ENCODE measurements around the gene OXCT1. TPM values are rescaled to one million over a fixed set of nuclear protein-coding genes. Genes with fewer than 3 reads are reported as not detected.

Gene OXCT1
- total RNA-seq, 1 donor from 2014 or later = 39.9 TPM

- H2AFZ ChIP-seq (replicated peaks) = no peak overlapping the region
- no peaks in the 10 kb centered on the region for H3K4me1 ChIP-seq
- no peak overlapping the region for H3K4me2 ChIP-seq
- H3K4me3 ChIP-seq = no peak overlapping the region
- no peaks in the 10 kb centered on the region for H3F3A ChIP-seq (ENCODE audit: low read depth)
- no peaks in the 10 kb centered on the region for H3K36me3 ChIP-seq
- no peak overlapping the region for H3K9ac ChIP-seq
- Mint-ChIP-seq H3K4me3 (no peak overlapping the region), H3K36me3 (no peaks in the 10 kb centered on the region), H3K27me3 (ENCODE audit: insufficient read depth, low read depth) (peaks cover 2% of the 10 kb centered on the region), H3K9me3 (no peaks in the 10 kb centered on the region), H3K27ac (no peak overlapping the region), H3K4me1 (no peaks in the 10 kb centered on the region)
- no peak for TF ChIP-seq CTCF (IDR thresholded peaks at IDR 0.05)
- TF ChIP-seq EZH2 (IDR thresholded peaks at IDR 0.05) = no peak
- H4K20me1 ChIP-seq (ENCODE audit: low read depth) = no peaks in the 10 kb centered on the region
- H3K79me2 ChIP-seq (ENCODE audit: low read depth) = no peaks in the 10 kb centered on the region
- DNase-seq (ENCODE audit: low spot score) = no peak
- H3K27me3 ChIP-seq = no peaks in the 10 kb centered on the region
- H3K9me3 ChIP-seq (ENCODE audit: low read depth) = peaks cover 10% of the 10 kb centered on the region
- no peak overlapping the region for H3K27ac ChIP-seq
Measured at GRCh38 chr5:41883243-41883642, 13.0 kb upstream of the OXCT1 start.

GRCh38 chr5:41882765-41883164 is 12.5 kb upstream of the OXCT1 start:
- no peak overlapping the region for H2AFZ ChIP-seq (replicated peaks)
- no peak overlapping the region for H3K4me3 ChIP-seq
- TF ChIP-seq EZH2phosphoT487 (IDR thresholded peaks at IDR 0.05) = no peak
- no peak for TF ChIP-seq EZH2 (IDR thresholded peaks at IDR 0.05)
- no peak for TF ChIP-seq CTCF (IDR thresholded peaks at IDR 0.05)
- no peak overlapping the region for H3K27ac Mint-ChIP-seq
- H3K9ac ChIP-seq = no peak overlapping the region
- H3K9me3 Mint-ChIP-seq = no peaks in the 10 kb centered on the region
- H3K4me2 ChIP-seq = no peak overlapping the region
- no peaks in the 10 kb centered on the region for H3K27me3 ChIP-seq
- no peak overlapping the region for H3K4me3 Mint-ChIP-seq
- H3K9me3 ChIP-seq (ENCODE audit: low read depth) = peaks cover 10% of the 10 kb centered on the region
- H3F3A ChIP-seq (ENCODE audit: low read depth) = no peaks in the 10 kb centered on the region
- no peaks in the 10 kb centered on the region for H3K4me1 Mint-ChIP-seq
- no peaks in the 10 kb centered on the region for H4K20me1 ChIP-seq (ENCODE audit: low read depth)
- H3K36me3 ChIP-seq = no peaks in the 10 kb centered on the region
- DNase-seq (ENCODE audit: low spot score) = no peak
- H3K79me2 ChIP-seq (ENCODE audit: low read depth) = no peaks in the 10 kb centered on the region
- H3K27me3 Mint-ChIP-seq (ENCODE audit: insufficient read depth, low read depth) = no peaks in the 10 kb centered on the region
- H3K4me1 ChIP-seq = no peaks in the 10 kb centered on the region
- H3K36me3 Mint-ChIP-seq = no peaks in the 10 kb centered on the region
- no peak overlapping the region for H3K27ac ChIP-seq

GRCh38 chr5:41878643-41879478 is 8.6 kb upstream of the OXCT1 start:
- no peak overlapping the region for H2AFZ ChIP-seq (replicated peaks)
- no peak for DNase-seq (ENCODE audit: low spot score)
- no peaks in the 10 kb centered on the region for H3K36me3 Mint-ChIP-seq
- no peak overlapping the region for H3K4me2 ChIP-seq
- no peaks in the 10 kb centered on the region for H3K4me1 ChIP-seq
- no peak overlapping the region for H3K4me3 Mint-ChIP-seq
- no peaks in the 10 kb centered on the region for H3K79me2 ChIP-seq (ENCODE audit: low read depth)
- TF ChIP-seq EZH2phosphoT487 (IDR thresholded peaks at IDR 0.05) = no peak
- no peak for TF ChIP-seq CTCF (IDR thresholded peaks at IDR 0.05)
- TF ChIP-seq EZH2 (IDR thresholded peaks at IDR 0.05) = no peak
- H3K36me3 ChIP-seq = no peaks in the 10 kb centered on the region
- H3F3A ChIP-seq (ENCODE audit: low read depth) = no peaks in the 10 kb centered on the region
- no peak overlapping the region for H3K27ac Mint-ChIP-seq
- H3K27ac ChIP-seq = no peak overlapping the region
- H3K27me3 ChIP-seq = no peaks in the 10 kb centered on the region
- no peaks in the 10 kb centered on the region for H3K4me1 Mint-ChIP-seq
- H3K4me3 ChIP-seq = no peak overlapping the region
- no peaks in the 10 kb centered on the region for H3K27me3 Mint-ChIP-seq (ENCODE audit: insufficient read depth, low read depth)
- no peaks in the 10 kb centered on the region for H3K9me3 Mint-ChIP-seq
- H3K9ac ChIP-seq = no peak overlapping the region
- no peaks in the 10 kb centered on the region for H3K9me3 ChIP-seq (ENCODE audit: low read depth)
- no peaks in the 10 kb centered on the region for H4K20me1 ChIP-seq (ENCODE audit: low read depth)
